CD4-positive, alpha-beta T cell treated with Interleukin-6 for 4 hours (primary cell): ENCODE results near the gene ELL.

Experiments used
- DNase-seq: peaks from one replicate; pipeline ENCODE4 v3.0.0-alpha.2; 2020; ENCODE audit warnings: mixed read lengths

The ELL gene

GRCh38 chr19:18431351-18432197 lies 90.3 kb downstream of the ELL start:
- no peak for DNase-seq

- no peak for DNase-seq
Measured at GRCh38 chr19:18430417-18431144, 91.3 kb downstream of the ELL start.

GRCh38 chr19:18429717-18430416 lies 92.0 kb downstream of the ELL start:
- DNase-seq, result no peak

GRCh38 chr19:18428787-18429674 lies 92.8 kb downstream of the ELL start:
- peak; percentile 85 for DNase-seq

GRCh38 chr19:18428173-18428786 lies 93.6 kb downstream of the ELL start:
- DNase-seq, result no peak

GRCh38 chr19:18427743-18428113 lies 94.1 kb downstream of the ELL start:
- DNase-seq, result no peak

GRCh38 chr19:18427080-18427742 lies 94.7 kb downstream of the ELL start:
- DNase-seq, result no peak

- DNase-seq, result no peak
Measured at GRCh38 chr19:18426416-18426767, 95.5 kb downstream of the ELL start.

- no peak for DNase-seq
Measured at GRCh38 chr19:18425515-18426415, 96.1 kb downstream of the ELL start.

- DNase-seq, result no peak
Measured at GRCh38 chr19:18424890-18425514, 96.9 kb downstream of the ELL start.

GRCh38 chr19:18424122-18424889 lies 97.6 kb downstream of the ELL start:
- no peak for DNase-seq

GRCh38 chr19:18423258-18424020 lies 98.4 kb downstream of the ELL start:
- DNase-seq, result no peak

GRCh38 chr19:18422530-18423191 lies 99.2 kb downstream of the ELL start:
- DNase-seq, result peak; percentile 57

GRCh38 chr19:18421371-18421959 lies 100.4 kb downstream of the ELL start:
- no peak for DNase-seq

- DNase-seq, result no peak
Measured at GRCh38 chr19:18420930-18421329, 100.9 kb downstream of the ELL start.

- DNase-seq, result peak; percentile 59
Measured at GRCh38 chr19:18419699-18420460, 102.0 kb downstream of the ELL start.
